GM15510 (cell line): ENCODE results near the gene EFCAB6.

Experiments
- POLR2A ChIP-seq: IDR thresholded peaks from 3 replicates; pipeline ENCODE4 v1.6.1; 2011; ENCODE audit warnings: borderline replicate concordance; ENCODE audit not compliant: insufficient read length; ENCODE audit errors: extremely low read depth

The EFCAB6 gene

DNA sequence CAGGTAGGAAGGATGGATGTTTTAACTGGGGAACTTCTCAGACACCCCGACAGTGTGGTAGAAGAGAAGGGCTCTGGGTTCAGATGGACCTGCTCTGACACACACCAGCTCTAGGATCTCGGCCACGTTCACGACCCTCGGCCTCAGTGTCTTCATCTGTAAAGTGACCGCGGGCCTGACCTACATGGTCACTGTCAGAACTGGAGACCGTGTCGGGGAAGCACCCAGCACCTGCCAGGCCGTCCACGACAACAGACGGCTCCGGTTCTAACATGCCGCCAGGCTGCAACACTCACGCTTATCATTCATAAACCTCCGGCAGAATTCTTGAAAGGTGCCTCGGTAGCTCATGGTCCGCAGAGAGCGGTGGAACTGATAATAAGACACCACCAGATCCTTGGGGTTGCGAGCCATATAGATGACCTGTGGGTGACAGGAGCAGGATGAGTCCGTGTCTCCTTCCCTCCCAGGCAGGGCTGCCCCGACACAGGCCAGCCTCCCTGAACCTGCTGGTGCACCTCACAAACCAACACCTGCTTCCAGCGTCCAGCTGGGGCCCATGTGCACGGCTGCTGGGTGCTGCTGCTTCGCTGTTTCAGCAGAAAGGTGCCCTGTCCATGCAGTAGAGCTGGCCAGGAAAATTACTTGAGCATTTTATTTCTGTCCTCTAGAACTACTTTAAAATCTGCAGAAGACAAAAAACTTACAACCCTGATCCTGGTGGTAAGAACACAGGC lies 26.6 kb upstream of the EFCAB6 start:
- TF ChIP-seq POLR2A = no peak

GRCh38 chr22:43838161-43838560 lies 26.1 kb upstream of the EFCAB6 start:
- no peak for TF ChIP-seq POLR2A

DNA sequence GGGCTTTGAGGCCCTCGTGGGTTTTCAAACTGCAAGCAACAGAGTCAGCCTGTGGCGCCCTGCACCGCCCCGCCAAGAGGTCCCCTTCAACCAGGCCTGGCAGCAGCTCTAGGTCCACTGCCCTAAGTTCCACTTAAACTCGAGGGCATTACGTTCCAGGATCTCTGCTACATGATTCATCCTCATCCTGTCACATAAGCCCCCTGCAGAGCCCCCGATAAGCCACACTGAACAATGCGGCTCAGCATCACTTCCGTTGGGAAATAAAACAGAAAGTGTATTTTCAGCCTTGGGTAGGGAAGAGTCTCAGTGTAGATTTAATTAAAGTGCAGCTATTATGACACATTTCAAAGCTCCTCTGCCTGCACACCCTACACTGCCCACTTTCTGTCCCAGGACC lies 25.6 kb upstream of the EFCAB6 start:
- TF ChIP-seq POLR2A = no peak

- no peak for TF ChIP-seq POLR2A
These were observed 23.6 kb upstream of the EFCAB6 start for GRCh38 chr22:43835736-43836135.

GRCh38 chr22:43835166-43835565 lies 23.1 kb upstream of the EFCAB6 start:
- no peak for TF ChIP-seq POLR2A

GRCh38 chr22:43833286-43834240 lies 21.5 kb upstream of the EFCAB6 start:
- no peak for TF ChIP-seq POLR2A

- TF ChIP-seq POLR2A = no peak
These were observed 20.5 kb upstream of the EFCAB6 start for GRCh38 chr22:43832393-43833265.

DNA sequence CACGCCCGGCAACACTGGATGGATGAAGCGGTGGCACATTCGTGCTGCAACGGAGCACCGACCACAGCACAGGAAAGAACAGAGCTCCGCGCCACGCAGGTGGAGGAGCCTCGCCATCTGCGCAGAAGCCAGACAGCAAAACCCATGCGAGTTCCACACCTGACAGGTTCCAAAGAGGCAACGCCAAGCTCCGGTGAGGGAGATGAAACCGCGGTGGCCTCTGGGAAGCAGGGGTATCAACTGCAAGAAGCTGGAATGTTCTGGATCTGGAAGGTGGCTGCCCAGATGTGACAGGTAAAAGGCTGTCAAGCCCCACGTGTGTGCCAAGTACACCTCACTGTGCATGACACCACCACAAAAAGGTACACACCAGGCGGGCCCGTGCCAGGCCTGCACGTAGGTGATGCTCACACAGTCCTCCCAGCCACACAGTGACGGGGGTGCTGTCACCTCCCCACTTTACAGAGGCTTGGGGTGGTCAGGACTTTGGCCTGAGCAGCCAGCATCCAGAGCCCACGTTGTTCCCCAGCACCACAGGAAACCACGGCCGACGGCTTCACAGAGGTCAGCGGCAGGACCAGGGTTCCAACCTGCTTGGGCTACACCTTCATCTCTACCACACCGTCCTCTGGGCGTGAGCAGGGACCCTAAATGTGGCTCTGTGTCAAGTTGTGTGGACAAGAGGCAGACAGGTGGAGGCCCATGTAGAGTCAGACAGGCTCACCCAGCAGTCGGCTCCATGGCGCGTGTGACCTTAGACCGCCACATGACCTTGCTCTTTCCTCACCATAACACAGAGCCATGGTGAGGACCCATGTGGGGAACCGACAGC lies 19.7 kb upstream of the EFCAB6 start:
- TF ChIP-seq POLR2A = no peak

DNA sequence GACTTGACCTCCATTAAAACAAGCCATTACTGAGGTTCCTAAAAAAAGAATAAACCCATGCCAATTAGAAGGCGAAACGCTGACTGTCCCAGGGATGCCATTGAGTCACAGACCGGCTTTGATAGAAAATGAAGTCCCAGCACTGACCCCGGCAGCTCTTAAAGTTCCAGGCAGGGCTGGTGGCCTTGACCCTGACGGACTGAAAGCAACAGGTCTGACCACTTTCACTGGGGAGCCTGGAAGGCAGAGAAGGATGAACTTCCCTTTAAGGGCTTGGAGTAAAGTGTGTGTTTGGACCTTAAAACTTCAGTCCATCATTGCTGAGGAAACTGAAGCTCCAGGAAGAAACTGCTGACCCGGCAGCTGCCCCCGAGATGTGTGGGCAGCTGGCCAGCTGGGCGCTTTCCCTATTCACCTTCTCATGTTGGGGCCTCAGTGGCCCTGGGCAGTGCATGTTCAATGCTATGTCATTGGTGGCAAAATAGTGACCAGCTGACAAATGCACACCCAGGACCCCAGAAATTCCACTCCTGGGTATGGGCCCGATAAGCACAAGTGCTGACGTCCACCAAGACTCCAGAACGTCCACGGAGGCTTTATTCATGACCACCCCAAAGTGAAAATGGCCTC lies 18.9 kb upstream of the EFCAB6 start:
- no peak for TF ChIP-seq POLR2A

GRCh38 chr22:43829904-43830851 lies 18.1 kb upstream of the EFCAB6 start:
- TF ChIP-seq POLR2A = no peak

- TF ChIP-seq POLR2A = no peak
These were observed 17.1 kb upstream of the EFCAB6 start for GRCh38 chr22:43828998-43829782.

DNA sequence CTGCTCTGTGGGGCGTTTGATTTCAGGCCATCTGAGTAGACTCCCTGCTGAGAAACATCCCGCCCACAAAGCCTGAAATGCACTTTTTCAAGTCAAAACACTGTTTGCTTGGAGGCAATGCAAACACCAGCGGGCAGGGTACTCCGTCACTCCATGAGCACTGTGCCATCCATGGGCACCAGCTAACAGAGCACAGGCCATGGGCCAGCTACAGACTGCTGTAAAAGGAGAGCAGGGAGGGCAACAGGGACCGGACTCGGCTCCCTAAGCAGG lies 16.6 kb upstream of the EFCAB6 start:
- TF ChIP-seq POLR2A = no peak
